ENCODE data around the gene OR6X1.
"Not testable (repeated sequence)": the region's sequence is repeated elsewhere in the genome, so short reads cannot be mapped to it uniquely, and the experiment has no call there.

OR6X1 gene

DNA sequence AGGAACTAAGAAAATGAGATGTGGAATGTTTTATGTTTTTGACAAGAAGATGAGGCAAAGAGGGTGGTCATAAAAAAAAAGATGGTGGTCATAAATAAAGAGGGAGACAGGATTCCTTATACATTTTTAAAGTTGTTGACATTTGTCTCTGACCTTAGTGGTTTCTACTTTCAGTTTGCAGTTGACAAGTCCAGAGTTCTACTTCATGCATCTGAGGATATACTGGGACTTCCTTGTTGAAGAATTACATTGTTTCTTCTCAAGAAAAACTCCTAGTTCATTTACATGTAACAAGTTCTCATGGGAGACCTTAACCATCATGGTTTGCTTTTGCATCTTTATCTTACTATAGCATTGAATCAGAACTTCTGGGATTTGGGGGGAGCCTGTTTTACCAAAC, 1.2 kb downstream of the OR6X1 start:
- DNase-seq (ENCODE audit: low read depth): no peak

DNA sequence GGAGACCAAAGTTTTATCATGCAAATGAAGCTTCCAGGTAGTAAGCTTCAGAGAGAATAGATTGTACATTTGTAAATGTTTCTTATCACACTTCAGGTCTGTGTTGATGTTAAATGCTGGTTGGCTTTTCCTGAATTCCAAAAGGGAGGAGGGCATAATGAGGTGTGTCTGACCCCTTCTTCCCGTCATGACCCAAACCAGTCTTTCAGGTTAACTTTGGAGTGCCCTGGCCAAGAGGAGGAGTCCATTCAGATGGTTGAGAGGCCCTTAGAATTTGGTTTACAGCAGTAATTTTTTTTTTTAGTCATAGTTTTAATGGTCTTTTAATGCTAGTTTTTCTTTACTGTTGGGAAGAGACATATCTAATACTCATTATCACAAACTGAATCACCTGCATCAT, 2.5 kb downstream of the OR6X1 start:
- DNase-seq (ENCODE audit: low read depth): no peak

DNA sequence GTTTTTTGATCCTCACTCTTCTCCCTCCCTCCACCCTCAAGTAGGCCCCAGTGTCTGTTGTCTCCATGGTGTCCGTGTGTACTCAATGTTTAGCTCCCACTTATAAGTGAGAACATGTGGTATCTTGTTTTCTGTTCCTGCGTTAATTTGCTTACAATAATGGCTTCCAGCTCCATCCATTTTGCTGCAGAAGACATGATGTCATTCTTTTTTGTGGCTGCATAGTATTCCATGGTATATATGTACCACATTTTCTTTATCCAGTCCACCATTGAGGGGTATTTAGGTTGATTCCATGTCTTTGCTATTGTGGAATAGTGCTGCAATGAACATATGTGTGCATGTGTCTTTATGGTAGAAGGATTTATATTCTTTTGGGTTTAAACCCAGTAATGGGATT, 6.0 kb downstream of the OR6X1 start:
- DNase-seq (ENCODE audit: low read depth): not testable (repeated sequence)

DNA sequence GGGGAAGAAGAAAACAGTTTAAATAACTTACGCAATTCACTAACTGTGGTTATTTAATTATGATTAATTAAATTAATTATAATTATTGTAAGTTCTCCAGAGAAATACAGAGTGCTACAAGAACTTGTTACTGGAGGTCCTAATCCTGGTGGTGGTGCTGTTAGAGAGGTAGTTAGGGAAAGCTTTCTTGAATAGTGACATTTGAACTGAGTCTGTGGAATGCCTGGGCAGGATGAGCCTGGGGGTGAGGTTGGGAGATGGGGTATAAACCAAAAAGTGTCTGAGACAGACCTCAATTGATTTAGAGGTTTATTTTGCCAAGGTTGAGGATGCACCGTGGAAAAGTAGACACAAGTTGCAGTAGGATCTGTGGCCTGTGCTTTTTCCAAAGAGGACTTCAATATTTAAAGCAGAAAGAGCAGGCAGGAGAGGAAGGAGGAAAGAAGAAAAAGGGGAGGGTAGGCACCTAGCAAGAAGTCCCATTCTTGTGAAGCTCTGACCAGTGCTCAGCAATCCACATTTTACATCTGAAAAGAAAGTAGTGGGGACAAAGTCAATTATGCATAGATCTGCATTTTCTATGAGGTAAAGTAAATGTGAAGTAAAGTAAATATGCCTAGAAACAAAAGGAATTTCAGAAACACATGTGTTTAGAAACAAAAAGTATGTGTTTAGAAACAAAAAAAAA, 8.4 kb downstream of the OR6X1 start:
- DNase-seq (ENCODE audit: low read depth): no peak

DNA sequence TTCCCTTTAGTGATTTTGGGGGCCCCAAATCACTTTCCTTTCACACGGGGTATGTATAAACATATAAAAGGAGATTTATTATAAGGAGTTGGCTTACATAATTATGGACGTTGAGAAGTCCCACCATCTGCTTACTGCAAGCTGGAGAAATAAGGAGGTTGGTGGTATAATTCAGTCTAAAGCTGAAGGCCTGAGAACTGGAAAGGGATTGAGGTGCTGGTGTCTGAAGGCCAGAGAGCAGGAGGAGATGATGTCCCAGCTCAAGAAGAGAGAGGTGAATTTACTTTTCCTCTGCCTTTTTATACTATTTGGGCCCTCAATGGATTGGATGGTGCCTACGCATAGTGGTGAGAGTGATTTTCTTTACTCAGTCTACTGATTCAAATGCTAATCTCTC, 11.6 kb downstream of the OR6X1 start:
- DNase-seq (ENCODE audit: low read depth): no peak

DNA sequence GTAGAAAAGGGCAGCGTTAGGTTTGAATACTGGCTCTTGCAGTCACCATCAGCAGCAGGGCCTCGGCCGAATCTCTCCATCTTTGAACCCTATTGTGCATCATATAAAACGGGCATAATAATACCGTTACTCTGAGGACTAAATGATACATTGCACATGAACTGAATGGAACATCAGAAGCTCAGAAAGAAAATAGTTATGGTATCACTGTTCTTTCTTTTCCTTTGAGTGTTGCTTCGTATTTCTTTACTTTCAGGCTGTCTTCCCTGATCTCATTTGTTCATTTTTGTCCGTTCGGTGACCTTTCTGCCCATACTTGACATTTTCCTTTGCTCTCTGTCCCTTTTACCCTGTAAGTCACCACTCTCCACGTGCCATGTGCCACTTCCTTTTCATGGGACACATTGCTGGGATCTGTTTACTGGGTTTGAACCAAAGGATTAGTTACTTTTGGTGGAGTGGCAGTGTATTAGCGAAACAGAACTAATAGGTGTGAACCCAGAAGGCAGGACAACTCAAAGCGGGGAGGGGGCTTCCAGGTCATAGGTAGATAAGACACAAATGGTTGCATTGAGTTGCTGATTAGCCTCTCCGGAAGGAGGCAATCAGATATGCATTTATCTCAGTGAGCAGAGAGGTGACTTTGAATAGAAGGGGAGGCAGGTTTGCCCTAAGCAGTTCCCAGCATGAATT, 12.1 kb downstream of the OR6X1 start:
- no peak for DNase-seq (ENCODE audit: low read depth)

DNA sequence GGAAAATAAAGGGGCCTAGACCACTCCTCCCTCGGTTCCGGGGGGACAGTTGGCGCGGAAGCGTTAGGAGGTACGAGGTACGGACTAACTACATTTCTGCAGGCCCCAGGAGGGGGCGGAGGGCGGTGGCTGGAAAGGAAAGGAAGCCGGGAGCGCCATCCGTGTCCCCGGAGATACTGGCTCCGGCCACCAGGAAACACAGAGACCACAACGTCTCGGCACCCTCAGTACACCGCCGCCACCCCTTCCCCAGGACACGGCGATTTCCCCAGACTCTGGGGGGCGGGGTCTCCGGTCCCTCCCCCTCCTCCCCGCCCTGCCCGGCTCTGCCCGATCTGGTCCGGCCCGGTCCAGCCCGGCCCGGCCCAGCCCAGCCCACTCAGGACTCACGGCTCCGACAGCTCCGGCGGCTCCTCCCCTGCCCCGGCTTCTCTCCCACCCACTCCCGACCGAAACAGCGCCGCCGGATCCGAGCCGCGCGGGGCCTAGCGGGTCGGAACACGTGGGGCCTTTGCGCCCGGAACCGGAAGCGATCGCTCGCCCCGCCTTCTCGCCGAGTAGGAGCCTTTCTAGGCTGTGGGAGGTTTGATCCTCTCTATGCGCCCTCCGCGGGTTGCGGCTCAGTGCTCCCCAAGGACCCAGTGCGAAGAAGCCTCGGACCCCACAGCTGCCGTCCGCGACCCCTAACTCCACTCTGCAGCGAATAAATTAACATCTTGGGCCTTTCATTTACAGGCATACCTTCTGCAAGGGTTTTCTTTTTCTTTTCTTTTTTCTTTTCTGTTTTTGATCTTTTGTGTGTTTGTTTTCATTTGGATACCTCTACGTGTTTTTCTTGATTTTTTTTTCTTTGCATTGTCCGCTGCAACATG, 12.9 kb downstream of the OR6X1 start, which contains the start of gene ZNF202:
TSS of gene ZNF202 (minus strand) at position 502 of the 872 bp plus-strand sequence. CDS start 10,772 bp downstream, outside the sequence.
- DNase-seq (ENCODE audit: low read depth): peak; percentile 75

DNA sequence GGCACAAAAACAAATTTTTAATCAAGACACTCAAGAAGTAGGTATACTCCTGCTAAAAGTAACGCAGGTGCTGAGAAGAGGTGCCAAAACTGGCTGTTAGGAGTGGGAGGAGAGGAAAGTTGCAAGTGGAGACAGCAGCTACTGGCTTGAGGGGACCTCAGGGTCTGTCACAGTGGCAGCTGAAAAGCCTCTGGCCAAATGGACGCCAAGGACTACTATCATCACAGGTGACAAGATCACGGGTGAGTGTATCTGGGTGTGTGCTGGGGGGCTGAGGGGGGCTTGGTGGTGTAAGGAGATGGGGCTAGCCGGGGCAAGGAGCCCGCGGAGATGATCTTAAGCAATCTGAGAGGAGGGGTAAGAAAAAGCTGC, 13.5 kb downstream of the OR6X1 start:
- DNase-seq (ENCODE audit: low read depth): no peak

DNA sequence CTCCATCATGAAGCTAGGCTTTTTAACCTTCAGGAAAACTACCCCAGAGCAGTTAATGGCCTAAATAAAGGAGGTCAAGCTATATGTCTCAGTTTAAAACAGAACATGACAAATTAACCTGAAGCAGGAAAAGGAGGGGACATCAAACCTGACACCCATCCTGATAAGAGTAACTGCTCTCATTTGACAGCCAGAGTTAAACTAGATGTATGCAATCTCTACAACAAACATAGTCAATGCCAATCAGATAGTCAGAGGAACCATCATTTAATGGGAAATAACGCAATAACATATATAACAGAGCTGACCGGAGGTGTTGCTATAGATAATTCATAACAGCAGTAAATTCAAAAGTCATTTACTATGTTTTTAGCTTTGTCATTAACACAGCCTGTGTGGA, 15.9 kb downstream of the OR6X1 start:
- no peak for DNase-seq (ENCODE audit: low read depth)

DNA sequence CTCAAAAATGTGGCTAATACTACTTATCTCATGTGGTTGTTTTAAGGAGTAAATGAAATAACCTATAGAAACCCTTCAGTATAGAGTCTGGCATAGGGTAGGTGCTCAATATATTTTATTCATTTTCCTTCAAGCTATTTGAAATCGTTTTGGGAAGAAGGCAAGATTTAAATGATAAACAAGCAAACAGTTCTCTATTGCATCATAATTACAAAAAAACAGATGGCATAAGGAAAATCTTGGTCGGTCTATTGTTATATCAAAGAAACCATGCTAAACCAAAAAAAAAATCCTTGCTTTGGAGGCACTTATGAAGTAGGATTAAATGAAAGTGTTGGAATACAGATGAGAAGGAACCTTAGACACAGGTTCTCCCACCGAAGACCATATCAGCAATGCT, 17.5 kb downstream of the OR6X1 start:
- no peak for DNase-seq (ENCODE audit: low read depth)

DNA sequence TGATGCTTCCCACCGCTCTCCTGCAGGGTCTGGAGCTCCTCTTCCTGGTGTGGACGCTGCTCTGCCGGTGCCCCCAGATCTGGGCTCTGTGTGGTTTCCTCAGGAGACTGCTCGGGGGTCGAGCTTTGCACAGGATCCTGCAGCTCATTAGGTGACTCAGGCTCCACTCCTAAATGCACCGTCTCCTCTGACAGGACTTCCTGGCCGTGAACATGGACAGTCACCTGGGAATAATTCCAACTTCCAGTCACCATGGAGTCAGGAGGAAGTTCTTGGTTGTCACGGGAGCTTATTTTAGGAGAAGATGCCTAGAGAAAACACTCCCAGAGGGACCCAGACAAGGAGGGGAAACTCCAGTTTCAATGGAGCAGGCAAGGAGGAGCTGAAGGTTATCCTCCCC, 24.7 kb downstream of the OR6X1 start:
- DNase-seq (ENCODE audit: low read depth): no peak

DNA sequence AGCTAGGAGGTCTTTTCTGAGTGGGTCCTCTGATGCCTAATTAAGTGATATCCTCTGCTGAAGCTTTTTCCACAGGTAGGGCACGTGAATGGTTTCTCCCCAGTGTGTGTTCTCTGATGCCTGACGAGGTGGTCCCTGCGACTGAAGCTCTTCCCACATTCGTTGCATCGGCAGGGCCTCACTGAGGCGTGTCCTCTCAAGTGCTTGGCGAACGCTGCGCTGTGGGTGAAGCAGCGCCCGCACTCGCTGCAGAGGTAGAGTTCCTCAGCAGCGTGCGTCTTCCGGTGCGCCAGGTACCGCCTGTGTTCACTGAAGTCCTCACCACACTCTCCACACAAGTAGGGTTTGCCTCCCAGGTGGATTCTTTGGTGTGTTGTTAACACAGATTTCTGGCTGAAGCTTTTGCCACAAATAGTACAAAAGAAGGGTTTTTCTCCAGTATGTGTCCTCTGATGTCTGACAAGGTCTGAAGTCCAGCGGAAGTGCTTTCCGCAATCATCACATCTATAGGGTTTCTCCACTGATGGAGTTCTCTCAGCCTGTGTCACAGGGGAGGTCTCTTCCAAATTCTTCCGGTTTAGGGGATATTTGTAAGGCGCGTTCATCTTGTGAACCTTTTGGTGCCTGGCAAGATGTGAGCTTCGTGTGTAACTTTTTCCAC, 28.2 kb downstream of the OR6X1 start:
- DNase-seq (ENCODE audit: low read depth): no peak

DNA sequence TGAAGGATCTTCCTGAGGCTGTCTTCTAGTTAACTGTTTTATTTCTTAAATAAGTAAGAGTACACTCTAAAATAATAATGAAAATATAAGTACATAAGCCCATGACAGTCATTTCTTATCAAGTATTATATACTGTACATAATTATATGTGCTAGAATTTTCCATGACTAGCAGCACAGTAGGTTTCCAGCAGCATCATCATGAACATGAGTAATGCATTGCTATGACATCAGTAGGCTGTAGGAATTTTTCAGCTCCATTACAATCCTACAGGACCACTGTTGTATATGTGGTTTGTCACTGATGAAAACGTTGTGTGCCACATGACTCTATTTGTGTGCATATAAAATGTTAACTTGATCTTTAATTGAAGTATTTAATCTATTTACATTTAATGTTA, 34.9 kb downstream of the OR6X1 start:
- DNase-seq (ENCODE audit: low read depth): no peak

DNA sequence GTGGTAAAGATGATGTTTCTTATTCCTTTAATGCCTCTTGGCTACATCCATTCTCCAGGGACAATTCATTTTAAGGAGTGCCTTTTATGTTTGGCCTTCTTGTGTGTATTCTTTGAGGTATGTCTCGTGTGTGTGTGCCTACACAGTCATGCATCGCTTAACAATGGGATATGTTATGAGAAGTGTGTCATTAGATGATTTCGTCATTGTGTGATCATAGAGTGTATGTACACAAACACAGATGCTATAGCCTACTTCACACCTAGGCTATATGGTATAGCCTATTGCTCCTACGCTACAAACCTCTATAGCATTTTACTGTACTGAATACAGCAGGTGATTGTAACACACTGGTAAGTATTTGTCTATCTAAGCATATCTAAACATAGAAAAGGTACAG, 35.8 kb downstream of the OR6X1 start:
- no peak for DNase-seq (ENCODE audit: low read depth)

DNA sequence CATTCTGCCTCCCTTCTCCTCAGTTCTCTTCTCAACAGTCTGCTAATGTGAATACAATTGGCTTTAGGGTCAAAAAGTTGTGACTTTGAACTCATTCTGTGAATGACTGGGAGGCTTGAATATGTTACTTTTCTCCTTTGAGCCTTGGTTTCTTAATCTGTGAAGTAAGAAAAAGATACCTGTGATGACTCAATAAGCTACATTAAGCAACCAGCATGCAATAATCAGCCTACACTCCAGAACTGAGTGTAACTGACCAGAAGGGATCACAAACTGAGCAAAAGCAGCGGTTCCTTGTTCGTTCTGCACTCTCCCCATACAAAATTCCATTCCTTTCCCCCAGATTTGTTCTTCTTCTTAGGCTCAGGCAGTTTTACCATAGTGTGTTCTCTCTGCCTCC, 36.3 kb downstream of the OR6X1 start:
- no peak for DNase-seq (ENCODE audit: low read depth)

DNA sequence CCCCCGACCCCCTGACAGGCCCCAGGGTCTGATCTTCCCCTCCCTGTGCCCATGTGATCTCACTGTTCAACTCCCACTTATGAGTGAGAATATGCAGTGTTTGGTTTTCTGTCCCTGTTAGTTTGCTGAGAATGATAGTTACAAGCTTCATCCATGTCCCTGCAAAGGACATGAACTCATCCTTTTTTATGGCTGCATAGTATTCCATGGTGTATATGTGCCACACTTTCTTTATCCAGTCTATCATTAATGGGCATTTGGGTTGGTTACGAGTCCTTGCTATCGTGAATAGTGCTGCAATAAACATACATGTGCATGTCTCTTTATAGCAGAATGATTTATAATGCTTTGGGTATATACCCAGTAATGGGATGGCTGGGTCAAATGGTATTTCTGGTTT, 41.7 kb downstream of the OR6X1 start:
- DNase-seq (ENCODE audit: low read depth): not testable (repeated sequence)

DNA sequence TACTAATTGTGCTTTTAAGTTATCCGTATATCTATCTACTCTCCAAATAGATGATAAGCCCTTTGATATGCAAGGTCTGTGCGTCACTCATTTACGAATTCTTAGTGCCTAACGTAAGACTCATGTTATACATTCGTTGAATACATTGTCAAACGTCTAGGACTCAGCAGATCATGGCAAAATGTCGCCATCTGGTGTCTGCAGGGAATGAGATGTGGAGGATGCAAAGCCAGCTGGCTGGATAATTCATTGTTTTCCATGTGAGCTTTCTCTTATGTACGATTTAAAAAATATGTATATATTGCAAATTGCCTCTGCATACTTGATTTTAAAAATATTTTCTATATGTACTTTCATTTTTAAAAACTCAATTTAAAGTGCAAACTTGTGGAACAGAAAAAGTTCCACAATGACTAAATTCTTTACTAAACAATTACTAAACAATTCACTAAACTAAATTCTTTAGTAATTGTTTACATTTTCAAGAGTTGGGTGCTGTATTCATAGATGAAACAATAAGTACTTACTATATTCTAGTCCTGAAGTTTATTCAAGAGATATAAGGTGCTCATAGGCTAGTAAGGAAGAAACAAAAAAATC, 46.6 kb downstream of the OR6X1 start:
- no peak for DNase-seq (ENCODE audit: low read depth)

DNA sequence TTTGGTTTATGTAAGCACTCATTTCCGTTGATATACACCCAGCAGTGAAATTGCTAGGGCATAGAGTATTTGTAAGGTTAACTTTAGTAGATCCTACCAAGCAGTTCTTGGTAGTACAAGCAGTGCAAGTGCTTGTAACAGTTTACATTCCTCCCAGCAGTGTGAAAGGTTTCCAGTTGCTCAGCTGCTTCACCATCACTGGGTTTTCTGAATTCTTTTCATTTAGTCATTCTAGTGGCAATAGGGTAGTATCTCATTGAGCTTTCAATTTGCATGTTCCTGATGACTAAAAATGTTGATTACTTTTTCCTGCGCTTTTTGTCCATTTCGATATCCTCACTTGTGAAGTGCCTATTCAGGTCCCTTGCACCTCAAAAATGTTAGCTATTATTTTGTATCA, 47.1 kb downstream of the OR6X1 start:
- no peak for DNase-seq (ENCODE audit: low read depth)

DNA sequence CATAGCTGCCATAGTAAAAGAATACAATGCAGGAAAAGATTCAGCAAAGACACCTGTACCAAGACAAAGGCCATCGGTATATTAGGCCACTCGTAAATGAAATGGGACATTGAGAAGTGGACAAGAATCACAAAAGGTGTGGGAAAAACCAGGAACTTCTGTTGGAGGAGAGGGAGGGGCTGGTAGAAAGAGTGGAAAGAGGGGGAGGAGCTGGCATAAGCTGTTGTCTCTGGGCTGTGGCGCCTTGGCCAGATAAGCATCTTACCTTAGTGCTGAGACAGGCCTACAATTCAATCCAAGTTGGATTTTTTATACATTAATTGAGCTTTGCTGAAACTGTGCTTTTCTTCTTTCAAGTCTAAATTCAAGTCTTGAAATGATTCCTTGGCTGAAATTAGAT, 50.0 kb downstream of the OR6X1 start:
- DNase-seq (ENCODE audit: low read depth): no peak

Data from stimulated activated CD8-positive, alpha-beta memory T cell treated with anti-CD3 and anti-CD28 coated beads, Interleukin-7, amount 100 ng/mL, for 24 hours (primary cell).